ENCODE results near the gene MYH6.
"Not testable (repeated sequence)": the region's sequence is repeated elsewhere in the genome, so short reads cannot be mapped to it uniquely, and the experiment has no call there.

Gene MYH6

GRCh38 chr14:23435543-23436326, 27.7 kb upstream of the MYH6 start, which contains the start of gene MYH7:
Gene MYH7, minus strand, starts transcription at chr14:23435660. Its CDS starts 1,928 bp downstream, at chr14:23433732.
- no peak for DNase-seq

- DNase-seq, result no peak
Observed at GRCh38 chr14:23434488-23435222, 26.6 kb upstream of the MYH6 start.

GRCh38 chr14:23433457-23433856, 25.4 kb upstream of the MYH6 start:
- DNase-seq, result no peak

GRCh38 chr14:23432946-23433345, 24.9 kb upstream of the MYH6 start:
- DNase-seq, result no peak

- DNase-seq, result no peak
Observed at GRCh38 chr14:23432102-23432925, 24.2 kb upstream of the MYH6 start.

GRCh38 chr14:23431486-23431885, 23.4 kb upstream of the MYH6 start:
- no peak for DNase-seq

- DNase-seq, result no peak
Observed at GRCh38 chr14:23430723-23431085, 22.6 kb upstream of the MYH6 start.

GRCh38 chr14:23430016-23430722, 22.1 kb upstream of the MYH6 start:
- no peak for DNase-seq

GRCh38 chr14:23428686-23429495, 20.8 kb upstream of the MYH6 start:
- DNase-seq, result no peak

GRCh38 chr14:23425798-23426197, 17.7 kb upstream of the MYH6 start:
- DNase-seq, result not testable (repeated sequence)

- DNase-seq, result no peak
Observed at GRCh38 chr14:23425169-23425568, 17.1 kb upstream of the MYH6 start.

- DNase-seq, result no peak
Observed at GRCh38 chr14:23423657-23424056, 15.6 kb upstream of the MYH6 start.

GRCh38 chr14:23421594-23421993, 13.5 kb upstream of the MYH6 start:
- peak; percentile 12 to 26 for DNase-seq

GRCh38 chr14:23419646-23420045, 11.6 kb upstream of the MYH6 start:
- DNase-seq, result not testable (repeated sequence)

GRCh38 chr14:23418021-23418420, 9.9 kb upstream of the MYH6 start:
- no peak for DNase-seq

GRCh38 chr14:23417269-23417668, 9.2 kb upstream of the MYH6 start:
- not testable (repeated sequence) for DNase-seq

GRCh38 chr14:23416801-23417200, 8.7 kb upstream of the MYH6 start:
- no peak for DNase-seq

- no peak for DNase-seq
Observed at GRCh38 chr14:23415821-23416778, 8.0 kb upstream of the MYH6 start.

- no peak for DNase-seq
Observed at GRCh38 chr14:23414906-23415820, 7.1 kb upstream of the MYH6 start.
